NCI-H774 (cell line): ENCODE data around the gene HABP4.

Experiments used
- DNase-seq: peaks from one replicate; lab custom pipeline; 2025; lab: John Stamatoyannopoulos, UW

The HABP4 gene

GRCh38 chr9:96435345-96435744 lies 14.6 kb upstream of the HABP4 start:
- DNase-seq: no peak

- no peak for DNase-seq
Measured at GRCh38 chr9:96436063-96436455, 13.9 kb upstream of the HABP4 start.

- no peak for DNase-seq
Measured at GRCh38 chr9:96436456-96437126, 13.4 kb upstream of the HABP4 start.

- DNase-seq: no peak
Measured at GRCh38 chr9:96437454-96437853, 12.5 kb upstream of the HABP4 start.

DNA sequence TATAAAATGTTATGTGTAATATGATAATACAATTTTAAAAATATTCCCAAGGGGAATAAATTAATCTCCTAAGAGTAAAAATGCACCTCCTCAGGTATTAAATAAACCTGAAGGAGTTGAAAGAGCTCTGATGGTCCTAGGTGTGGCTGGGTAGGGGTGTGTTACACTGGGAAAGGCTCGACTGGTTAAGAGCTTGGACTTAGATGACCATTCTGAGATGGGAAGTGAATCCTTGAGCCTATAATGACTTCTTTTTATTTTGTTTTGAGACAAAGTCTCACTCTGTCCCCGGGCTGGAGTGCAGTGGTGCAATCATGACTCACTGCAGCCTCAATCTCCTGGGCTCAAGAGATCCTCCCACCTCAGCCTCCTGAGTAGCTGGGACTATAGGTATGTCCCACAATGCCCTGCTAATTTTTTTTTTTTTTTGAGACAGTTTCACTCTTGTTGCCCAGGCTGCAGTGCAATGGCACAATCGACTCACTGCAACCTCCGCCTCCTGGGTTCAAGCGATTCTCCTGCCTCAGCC lies 9.2 kb upstream of the HABP4 start:
- no peak for DNase-seq

- DNase-seq: no peak
Measured at GRCh38 chr9:96441798-96442445, 8.0 kb upstream of the HABP4 start.

GRCh38 chr9:96442491-96442890 lies 7.5 kb upstream of the HABP4 start:
- DNase-seq: no peak

GRCh38 chr9:96447406-96447805 lies 2.6 kb upstream of the HABP4 start:
- DNase-seq: no peak

- no peak for DNase-seq
Measured at GRCh38 chr9:96448546-96449170, 1.3 kb upstream of the HABP4 start.

DNA sequence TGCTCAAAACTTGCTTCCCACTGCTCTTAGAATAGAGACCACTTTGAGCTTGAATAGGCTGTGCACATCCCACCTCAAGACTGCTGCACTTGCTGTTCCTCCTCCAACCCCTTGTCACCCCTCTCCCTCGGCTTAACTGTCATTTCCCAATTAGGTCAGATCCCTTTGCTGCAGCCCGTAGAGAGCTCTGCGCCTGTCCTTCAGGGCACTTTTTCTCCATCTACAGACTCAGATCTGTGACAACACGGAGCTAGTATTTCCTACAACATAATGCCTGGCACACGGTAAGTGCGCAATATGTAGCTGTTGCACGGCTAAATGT lies 485 bp upstream of the HABP4 start:
- DNase-seq: no peak

DNA sequence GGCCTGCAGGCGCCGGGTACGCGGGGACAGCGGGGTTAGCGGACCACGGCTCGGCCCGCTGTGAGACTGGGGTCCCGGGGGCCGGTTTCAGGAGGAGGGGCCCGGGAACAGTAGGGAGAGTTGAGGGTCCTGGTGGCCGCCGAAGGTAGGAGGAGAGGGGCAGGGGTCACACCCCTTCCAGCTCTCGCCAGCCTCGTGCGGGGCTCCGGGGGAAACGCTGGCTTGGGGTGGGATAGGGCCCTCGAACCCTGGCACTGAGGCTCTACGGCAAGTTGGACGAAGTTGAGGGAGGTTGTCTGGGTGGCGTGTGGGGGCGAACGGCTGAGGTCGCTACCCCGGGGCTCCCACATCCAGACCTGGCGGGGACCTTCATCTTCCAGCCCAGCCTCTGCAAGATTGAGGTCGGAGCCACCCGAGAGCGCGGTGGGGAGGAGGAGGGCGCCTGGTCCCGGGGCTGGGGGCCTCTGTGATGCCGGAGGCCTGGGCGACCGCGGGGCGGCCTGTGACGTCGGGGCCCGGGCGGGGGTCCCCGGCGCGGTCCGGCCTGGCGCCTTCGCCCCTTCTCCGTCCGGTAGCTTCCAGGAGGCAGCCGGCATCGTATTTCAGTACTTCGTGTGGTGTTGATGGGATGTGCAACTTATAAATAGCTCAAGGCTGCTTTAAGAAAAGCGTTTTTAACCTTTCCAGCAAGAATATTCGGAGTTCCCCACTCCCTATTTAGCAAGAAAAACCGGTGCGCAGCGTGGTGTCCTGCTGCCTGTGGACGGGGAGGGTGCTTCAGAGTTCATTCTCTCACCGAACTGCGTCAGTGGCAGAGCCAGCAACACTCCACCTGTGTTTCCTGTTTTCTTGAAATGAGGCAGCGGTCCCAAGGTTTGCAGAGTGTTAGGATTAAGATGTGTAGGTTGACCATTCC lies 902 bp downstream of the HABP4 start:
- no peak for DNase-seq

DNA sequence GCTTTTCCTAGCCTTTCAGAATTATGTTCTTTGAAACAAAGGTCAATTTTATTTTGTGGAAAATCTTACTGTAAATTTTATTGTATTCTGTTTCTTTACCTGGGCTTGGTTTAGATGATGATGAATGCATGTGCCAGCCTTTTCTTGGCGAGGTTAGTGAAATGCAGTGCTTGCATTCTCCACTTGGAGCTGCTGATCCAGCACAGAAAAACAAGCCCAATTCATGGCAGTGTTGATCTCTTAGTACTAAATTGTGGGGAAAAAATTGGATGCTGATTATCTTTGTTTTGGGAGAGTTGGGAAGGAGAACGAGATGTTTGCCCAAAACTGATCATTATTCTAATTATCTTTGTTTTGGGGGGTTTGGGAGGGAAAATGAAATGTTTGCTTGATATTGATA lies 3.7 kb downstream of the HABP4 start:
- no peak for DNase-seq

DNA sequence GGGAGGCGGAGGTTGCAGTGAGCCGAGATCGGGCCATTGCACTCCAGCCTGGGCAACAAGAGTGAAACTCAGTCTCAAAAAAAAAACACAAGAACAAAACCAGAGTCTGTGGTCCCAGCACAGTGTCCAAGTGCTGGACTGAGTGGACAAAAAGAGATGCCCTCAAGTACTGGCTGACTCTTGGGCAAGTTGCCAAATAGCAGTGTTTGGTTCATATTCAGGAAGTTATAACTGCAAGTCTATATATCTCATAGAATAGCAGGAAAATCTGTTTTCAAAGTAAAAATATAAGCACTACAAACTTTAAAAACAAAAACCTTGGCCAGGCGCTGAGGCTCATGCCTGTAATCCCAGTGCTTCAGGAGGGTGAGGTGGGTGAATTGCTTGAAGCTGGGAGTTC lies 7.3 kb downstream of the HABP4 start:
- DNase-seq: no peak

DNA sequence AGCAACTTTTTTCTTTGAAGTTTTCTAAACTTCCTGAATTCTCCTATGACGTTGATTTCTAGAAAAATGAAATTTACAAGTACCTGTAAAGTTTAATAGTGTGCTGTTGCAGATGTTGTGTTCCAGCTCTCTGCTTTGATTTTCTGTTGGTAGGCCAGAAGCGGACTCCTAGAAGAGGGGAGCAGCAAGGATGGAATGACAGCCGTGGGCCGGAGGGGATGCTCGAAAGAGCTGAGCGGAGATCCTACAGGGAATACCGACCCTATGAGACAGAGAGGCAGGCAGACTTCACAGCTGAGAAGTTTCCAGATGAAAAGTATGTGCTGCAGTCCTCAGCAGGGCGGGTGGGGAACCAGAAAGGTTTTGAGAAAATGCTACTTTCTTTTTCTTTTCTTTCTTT lies 8.3 kb downstream of the HABP4 start:
- DNase-seq: no peak

DNA sequence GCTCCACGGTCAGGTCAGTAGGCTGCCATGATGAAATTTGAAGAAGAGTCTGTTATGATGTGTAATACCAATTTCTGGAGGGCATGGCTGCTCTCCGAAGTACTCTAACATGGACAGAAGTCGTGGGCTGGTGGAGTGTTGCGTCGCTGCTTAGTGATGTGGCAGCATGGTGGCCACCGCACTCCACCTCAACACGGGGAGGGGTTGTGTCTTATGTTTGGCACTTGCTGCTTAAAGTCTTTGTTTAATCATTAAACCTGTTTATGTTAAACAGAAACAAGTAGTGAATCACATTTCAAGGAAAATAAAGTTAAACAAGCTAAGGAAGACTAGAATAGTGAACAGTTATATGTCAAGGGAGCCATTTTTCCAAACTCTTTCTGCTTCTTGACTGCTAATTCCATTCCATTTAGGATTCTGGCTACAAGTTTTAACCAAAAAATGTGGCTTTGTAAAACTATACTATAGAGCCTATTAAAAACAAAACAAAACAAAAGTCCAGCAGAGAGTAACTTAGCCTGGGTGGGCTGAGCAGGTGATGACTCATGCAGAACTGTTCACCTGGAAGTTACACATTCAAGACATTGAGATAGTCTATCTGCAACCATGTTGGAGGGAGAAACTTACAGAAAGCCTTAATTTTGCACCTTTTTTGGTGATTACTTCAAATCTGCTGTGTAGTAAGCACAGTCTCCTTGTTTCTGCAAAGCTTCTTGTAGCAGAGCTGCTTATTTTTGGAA lies 9.5 kb downstream of the HABP4 start:
- DNase-seq: no peak

DNA sequence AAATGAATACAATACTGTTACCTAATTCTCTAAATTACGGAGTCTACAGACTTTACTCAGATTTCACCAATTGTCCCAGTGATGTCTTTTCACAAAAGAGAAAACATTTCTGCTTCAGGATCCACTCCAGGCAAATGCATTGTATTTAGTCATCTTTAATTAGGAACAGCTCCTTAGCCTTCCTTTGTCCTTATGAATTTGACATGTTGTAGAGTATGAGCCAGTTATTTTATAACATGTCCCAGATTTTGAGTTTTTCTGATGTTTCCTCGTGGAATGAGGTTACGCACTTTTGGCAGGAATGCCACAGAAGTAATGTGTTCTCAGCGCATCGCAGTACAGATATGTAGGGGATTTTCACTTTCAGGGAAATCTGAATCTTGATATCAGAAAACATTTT lies 10.5 kb downstream of the HABP4 start:
- DNase-seq: no peak

DNA sequence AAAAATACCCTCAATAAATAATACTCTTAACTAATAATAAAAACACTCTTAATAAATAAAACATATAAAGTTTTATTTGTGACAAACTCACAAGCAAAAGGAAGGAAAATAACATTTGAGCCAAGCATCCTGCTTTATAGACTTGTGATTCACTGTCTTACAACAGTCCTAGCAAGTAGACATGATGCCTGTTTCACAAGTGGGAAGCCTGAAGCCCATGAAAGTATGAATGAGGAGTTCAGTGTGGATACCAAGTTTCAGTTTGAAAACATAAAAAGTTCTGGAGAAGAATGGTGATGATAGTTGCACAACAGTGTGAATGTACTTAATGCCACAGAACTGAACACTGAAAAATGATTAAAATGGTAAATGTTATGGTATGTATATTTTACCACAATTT lies 10.9 kb downstream of the HABP4 start:
- no peak for DNase-seq

DNA sequence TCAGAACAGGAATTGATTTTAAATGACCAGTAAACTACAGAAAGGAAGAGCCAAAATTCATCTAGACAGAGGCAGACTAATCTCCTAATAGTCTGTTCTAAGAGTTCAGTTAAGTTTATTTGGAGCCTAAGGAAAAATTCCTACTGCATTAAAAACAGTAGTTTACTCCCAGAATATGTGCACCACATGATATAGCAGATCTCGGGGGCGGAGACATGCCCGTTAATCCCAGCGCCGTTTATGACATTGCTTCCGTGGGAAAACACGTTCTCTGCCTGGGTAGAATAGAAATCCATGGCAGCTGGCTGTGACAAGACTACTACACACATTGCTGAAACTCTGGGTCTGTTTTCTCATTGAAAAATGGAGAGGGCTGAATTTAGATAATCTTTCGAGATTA lies 11.4 kb downstream of the HABP4 start:
- DNase-seq: no peak

GRCh38 chr9:96462541-96462940 lies 12.6 kb downstream of the HABP4 start:
- DNase-seq: no peak

DNA sequence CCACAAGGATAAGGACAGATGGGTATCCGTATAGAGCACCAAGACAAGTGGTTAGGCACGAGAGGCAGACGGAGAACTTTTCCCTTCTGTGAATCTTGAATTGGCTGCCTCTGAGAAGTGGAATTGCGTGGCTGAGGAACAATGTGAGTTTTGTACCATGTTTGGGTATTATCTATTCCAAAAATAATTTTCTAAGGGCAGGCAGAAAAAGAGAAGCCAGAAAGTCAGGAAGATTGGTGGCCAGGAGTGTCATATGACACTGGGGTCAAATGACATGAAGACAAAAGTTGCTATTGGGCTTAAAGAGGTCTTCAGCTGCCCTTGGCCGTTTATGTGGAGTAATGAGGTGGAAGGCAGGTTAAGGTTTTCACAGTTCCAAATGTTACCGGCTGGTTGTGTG lies 14.5 kb downstream of the HABP4 start:
- DNase-seq: no peak

- no peak for DNase-seq
Measured at GRCh38 chr9:96467784-96468183, 17.8 kb downstream of the HABP4 start.

- no peak for DNase-seq
Measured at GRCh38 chr9:96476013-96476412, 26.0 kb downstream of the HABP4 start.
